NCI-H748 (cell line): Measurements from ENCODE around the gene MPO.

Source experiments
- DNase-seq: peaks from one replicate; lab custom pipeline; 2025; ENCODE audit not compliant: unreplicated experiment; lab: John Stamatoyannopoulos, UW

Gene MPO

DNA sequence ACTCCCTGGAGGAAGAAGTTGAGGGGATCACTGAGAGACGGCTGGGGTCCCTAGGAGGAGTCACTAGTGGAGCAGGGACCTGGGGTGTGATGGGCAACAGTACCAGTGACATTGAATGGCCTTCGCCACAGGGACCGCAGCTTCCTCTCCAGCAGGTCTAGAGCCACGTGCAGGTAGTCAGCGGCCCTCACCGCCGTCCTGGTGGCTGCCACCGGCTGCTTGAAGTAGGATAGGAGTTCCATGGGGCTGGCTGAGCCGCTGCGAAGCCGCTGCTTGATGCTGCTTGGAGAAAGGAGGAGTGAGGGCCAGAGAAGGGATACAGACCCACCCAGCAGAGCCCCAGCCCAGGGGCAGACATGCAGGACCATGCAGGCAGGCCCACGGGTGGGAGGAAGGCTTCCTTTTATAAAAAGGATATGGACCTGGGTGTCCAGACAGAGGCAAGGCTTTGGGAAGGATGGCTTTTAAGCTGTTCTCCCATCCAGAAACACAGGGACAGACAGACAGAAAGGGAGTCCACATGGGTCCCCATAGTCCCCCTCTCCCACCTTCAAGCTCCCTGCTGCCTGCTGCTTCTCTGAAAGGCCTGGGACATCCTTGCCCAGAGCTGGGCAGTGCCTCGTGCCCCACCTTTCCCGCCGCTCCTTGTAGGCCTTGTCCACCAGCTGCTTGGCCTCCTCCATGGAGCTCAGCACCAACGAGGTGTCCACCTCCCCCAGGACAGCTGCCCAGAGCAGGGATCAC lies 827 bp downstream of the MPO start:
- DNase-seq: no peak

DNA sequence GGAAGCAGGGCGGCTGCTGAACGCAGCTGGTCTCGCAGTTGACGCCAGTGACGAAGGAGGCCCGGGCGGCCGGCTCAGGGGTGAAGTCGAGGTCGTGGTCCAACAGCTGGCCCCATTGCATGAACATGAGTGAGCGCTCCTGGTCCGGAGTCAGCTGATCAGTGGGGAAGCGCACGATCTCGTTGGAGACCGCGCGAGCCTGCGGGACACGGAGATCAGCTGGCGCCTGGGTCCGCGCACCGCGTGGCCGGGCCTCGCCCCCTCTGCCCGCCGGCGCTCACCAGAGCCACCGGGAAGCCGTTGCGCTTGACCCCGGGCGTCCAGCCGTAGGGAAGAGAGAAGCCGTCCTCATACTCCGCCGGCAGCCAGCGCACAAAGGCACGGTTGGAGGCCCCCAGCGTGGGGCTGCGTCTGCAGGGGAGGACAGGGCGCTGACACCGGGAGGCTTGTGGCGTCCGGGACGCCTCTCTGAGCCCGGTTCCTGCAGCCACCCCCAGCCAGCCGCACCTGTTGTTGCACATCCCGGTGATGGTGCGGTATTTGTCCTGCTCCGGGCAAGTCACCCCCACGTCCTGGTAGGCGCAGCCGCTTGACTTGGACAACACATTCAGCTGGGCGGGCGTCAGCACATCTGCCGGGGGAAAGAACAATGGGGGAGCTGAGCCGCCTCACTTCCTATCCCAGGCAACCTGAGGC lies 1.6 kb downstream of the MPO start:
- DNase-seq: peak; percentile 27

DNA sequence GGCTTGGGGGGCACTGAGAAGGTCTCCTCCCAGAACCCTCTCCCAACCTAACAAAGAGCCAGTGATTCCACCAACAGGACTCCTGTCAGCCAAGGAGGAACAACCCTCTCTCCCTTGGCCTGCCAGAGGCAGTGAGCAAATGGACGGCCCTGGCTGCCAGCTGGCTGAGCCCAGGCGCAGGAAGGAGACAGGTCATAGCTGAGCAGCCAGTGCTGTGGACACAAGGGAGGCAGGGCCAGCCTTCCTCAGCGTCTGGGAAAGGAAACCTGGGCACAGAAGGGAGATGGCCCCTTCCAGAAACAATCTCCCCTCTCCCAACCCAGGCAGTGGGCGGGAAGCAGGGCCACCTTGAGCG lies 2.1 kb downstream of the MPO start:
- DNase-seq: no peak

DNA sequence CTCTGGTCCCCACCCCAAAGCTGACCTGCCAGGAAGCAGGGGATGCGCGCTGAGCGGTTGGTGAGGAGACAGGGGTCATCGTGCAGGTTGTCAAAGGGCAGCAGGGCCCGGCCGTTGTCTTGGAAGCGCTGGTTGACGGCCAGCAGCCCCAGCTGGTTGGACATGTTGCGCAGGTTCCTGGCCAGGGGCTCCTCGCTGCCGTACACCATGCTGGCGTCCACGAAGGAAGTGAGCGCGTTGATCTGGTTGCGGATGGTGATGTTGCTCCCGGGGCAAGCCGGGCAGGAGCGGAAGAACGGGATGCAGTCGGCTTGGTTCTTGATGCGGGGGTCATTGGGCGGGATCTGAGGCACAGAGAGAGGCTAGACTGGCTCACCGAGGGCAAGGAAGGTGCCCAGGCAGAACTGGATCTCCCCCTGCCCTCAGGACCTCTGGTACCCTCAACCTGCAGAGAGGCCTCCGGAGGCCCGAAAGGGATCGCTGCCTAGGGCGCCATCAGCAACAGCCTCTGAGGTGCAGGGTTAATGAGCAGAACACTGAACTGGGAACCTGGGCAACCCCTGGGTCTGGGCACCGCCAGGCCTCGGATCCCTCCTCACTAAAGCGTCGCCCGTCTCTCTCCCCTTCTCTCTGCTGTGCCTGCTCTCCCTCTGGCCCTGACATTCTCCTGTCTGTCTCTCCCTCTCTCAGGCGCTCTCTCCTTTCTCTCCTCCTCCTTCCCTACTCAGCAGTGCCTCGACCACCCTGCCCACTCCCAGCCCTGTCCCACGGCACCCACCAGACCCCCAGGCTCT lies 2.7 kb downstream of the MPO start:
- no peak for DNase-seq

DNA sequence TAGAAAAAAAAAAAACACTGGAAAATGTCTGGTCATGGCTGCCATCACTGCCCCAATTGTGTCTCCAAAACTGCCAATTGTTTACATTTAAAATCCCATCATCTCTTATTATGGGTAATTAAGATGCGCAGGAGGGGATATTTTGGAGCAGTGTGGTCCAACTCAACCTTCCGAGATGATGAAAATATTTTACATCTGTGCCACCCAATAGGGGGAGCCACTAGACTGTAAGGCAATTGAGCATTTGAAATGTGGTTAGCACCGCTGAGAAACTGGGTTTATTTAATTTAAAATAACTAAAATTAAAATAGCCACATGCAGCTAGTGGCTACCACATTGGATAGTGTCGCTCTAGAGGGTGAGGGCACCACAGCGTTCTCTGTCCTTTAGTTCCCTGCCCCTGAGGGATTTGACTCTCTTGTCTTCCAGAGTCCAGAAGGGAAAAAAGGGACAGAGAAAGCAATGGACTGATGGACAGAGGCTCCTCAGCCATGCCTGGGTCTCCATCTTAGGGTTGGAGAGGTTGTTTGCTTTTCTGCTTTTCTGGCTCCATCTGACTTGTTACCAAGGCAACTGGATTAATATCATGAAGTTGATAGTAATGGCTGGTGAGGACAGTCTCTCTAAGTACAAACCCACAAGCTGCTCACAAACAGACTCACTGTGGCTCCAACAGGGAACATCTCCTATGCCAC lies 3.5 kb downstream of the MPO start:
- DNase-seq: peak; percentile 11

DNA sequence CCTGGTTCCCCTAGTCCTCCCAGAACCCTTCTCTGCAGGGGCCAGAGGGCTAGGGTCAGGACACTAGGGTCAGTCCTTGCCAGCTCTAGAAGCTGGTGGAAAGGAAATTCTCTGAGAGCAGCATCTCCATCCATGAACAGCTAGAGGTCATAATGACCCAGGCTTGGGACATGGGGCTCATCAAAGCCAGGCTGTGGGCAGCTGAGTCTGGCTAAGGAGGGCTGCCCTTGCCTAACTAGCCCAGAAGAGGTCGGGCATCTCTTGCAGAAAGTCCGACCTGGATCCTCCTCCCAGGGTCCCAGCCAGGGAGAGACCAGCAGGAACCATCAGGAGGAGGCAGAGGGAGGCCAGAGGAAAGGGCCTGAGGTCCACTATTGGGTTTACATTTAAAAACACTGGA lies 4.3 kb downstream of the MPO start:
- DNase-seq: no peak

DNA sequence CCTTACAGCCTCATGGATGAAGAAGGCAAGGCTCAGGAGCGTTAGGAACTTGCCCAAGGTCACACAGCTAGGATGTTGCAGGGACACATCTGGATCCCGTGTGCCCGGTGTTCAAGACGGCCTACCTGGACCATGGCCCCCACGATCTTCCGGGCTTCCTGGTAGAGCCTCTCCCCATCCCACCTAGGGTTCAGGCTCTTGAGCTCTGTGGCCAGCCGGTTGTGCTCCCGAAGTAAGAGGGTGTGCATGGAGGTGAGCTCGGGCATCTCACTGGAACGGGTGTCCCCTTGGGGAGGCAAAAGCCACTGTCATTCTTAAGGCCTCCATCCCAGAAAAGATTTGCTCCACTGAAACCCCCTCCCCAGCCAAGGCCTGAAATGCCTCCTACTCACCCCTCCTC lies 5.3 kb downstream of the MPO start:
- no peak for DNase-seq

DNA sequence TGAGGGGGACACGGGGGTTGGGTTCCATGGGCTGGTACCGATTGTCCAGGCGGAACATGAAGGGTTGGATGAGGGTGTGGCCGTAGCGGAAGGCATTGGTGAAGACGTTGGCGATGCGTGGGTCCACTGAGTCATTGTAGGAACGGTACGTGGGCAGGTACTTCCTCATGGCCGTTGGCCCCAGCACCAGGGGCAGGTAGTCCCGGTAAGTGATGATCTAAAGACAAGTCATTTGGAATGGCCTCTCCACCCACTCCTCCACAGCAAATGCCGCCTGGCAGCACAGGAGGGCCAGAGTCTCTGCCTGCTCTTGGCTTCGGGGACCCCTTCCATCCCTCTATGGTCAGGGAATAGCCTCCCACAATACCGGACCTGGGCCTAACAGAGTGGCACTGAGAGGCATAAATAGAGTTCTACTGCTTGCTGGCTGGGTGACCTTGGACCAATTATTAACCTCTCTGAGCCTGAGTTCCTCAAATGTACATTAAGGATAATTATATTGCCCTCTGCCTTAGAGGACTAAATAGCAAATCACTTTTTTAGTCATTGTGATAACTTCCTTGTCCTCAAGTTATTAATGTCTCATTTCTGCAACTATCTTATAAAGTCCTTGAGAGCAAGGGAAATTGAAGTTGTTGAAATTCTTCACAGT lies 7.2 kb downstream of the MPO start:
- DNase-seq: no peak

DNA sequence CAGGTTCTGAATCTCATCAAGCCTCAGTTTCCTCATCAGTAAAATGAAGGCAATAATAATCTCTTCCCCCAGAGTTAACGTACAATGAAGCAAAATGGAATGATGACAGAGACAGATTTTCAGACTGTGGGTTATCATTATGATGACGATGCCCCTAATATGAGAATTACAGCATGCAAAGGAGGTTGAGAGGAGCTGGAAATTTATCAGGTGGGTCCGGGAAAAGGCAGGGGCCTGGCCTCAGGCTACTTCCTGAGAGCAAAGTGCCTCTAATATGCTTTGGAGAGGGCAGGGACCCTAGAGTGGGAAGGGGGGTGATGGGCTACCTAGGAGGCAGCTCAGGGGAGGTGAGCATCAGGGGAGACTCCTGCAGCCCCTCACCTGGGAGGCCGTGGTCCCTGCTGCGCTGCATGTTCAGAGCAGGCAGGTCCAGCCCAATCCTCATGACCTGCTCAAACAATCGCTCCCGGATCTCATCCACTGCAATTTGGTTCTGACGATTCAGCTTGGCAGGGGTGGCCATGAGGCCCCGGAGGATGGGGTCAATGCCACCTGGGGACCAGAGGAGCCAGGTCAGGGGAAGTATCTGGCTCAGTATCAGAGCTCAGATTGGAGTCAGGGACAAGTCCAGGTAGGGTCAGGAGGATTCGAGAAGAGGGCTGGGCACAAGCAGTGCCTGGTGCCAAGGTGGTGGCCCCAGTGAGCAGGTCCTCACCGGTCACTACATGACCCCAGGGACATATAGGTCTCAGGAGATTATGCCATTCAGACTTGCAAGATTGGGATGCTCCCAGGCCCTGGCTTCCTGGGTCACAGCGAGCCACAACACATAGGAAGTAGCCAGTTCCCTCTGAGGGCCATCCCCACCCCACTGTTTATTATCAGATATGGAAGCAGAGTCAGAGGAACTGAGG lies 8.1 kb downstream of the MPO start:
- DNase-seq: no peak

DNA sequence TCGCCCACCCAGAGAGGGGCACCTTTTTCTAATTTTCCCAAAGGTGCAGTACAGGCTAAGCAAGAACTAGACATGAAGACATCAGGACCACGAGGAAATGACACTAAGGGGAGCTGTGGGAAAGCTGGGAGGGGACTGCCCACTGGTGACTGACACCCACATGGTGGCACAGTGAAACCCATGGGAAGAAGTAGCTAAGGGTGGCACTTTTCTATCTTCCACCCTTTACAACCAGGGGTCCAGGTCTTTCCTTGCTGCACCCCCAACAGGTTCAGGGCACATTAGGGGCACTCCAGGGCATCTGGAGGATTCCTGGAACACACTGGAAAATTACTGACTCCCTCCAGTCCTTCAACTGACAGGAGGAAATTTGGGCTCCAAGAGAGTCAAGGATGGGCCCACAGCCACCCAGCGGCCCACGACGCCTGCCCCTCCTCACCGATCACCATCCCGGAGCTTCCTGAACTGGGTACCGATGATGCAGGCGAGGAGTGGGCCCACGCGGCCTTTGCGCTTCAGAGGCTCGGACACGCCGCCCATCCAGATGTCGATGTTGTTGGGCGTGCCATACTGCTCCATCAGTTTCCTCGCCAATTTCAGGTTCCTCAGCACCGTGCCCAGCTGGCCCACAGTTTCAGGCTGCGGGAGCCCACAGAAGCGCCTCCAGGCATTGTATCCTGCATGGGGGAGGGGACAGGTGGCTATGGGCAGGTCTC lies 9.4 kb downstream of the MPO start:
- no peak for DNase-seq

DNA sequence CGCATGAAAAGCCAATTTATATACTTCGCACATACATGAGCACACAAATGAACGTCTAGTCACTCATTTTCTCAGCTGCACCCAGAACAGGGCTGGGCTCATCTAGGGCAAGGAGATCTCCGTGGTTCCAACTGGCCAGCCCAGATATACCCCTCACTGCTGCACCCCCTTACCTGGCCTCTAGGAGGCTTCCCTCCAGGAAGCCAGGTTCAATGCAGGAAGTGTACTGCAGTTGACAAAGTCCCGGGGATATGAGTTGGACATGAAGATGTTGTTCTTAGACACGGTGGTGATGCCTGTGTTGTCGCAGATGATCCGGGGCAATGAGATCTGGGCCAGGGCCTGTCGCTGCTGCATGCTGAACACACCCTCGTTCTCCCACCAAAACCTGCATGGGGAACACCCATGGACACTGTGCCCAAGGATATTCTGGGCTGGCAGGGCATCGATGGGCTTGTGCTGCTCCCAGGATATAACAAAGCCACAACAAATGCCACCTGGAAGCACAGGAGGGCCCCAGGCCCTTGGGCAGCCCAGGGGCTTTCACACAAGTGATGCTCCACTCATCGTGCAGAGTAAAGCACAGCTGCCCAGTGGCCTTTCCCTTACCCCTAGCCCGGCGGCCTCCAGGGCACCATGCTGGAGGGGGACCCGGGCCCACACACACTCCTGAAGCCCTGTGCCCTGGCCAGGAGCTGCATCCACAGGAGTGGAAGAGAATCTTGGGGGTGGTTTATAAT lies 10.1 kb downstream of the MPO start:
- peak; percentile 13 for DNase-seq

DNA sequence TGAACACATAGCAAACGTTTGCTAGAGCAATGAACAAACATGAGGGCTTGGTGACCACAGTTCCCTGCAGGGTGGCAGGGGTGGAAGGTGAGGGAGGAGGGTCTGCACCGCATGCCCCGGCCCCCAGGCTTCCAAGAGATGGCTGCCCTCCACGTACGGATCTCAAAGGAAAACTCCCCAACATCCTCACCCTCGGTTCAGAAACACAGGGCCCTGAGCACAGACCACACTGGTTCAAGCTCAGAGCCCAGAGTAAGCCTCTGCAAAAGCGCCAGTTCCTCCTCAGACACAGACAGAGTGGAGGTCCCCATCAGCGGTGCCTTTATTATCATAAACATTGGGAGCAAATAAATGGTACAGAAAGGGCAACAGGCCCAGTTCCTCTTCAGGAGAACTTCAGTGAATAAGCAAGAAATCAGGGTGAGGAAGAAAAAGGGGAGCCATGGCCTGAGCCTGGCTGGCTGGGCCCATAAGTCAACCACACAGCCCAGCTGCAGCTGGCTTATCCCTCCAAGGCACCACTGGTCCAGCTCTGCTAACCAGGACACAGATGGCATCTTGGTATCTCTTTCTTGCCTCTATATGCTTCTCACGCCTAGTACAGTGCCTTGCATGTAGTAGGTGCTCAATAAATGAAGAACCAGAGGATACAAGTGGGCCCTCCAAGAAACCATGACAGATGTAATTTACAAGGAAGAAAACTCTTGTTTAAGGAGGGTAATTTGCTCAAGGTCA lies 11.0 kb downstream of the MPO start:
- no peak for DNase-seq

DNA sequence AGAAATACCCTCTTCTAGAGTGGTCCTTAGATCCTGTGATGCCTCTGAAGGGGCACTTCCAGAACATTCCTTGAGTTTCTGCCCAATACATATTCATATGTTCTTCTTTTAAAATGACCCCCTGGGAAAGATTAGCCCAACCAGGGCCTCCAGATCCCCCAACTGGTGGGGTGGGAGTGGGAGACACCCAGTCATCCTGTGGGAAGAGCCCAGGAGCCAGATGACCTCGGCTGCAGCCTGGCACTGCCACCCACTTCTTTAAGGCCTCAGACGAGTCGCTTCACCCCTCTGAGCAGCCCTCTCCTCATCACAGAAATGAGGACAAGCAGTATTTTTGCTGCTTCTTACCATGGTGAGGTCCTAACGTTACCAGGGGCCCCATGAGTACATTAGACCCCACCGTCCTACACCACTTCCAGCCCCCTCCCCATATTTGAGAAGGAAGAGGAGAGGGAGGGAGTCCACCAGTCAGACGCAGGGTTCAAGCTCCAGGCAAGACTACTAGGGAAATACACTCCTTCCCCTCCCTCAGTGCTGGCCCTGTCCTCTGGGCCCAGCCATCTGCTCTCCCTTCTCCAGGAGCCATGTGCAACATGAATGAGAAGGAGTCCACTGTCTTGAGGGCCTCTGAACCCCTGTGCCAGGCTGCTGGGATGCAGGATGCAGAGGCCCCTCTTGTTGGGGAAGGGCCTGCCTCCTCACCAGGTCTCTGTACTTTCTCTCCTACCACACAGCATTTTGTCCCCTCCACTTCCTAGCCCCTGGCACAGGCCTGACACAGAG lies 11.8 kb downstream of the MPO start:
- DNase-seq: no peak

DNA sequence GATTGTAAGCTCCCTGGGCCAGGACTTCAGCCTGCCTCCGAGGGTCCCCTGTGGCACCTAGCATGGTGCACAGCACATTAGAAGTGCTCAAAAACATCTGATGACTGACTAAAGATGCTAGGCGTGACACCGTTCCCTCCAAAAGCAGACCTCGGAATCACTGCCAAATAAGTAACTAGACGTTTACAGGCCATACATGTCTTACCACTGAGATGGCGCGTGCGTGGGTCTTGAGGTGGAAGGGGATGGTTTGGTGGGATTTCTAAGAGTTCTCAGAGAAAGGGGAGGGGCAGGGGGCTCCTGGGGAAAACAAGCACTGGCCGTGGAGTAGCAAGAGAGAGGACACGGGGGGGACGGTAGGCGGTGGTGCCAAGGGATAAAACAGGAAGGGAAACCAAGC lies 12.4 kb downstream of the MPO start:
- DNase-seq: no peak

DNA sequence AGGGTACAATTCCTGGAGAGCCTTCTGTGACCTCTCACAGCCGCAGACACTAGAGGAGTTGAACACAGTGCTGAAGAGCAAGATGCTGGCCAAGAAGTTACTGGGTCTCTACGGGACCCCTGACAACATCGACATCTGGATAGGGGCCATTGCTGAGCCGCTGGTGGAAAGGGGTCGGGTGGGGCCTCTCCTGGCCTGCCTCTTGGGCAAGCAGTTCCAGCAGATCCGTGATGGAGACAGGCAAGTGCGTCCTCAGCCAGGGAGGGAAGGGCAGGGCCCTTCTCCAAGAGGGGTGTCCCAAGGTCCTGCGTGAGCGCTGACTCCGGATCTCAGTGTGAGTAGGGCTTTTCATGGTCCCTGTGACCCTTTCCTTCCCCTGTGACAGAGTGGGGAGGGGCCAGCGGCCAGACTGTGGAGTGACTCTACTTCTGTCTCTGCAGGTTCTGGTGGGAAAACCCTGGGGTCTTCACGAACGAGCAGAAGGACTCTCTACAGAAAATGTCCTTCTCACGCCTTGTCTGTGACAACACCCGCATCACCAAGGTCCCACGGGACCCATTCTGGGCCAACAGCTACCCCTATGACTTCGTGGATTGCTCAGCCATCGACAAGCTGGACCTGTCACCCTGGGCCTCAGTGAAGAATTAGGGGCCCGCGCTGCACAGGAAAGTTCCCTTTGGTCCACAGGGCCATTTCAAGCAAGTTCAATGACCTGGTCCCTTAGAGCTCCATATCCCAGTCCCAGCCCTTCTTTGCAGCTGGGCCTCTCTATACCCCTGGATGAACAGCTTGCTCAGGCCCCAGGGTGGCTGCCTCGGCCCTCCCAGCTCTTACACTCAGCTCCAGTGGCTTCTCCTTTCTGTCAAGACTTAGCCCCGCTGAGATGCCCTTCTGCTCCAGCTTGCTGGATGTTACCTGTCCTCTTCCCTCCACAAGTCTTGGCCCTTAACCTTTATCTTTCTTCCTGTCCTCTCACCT lies 13.1 kb downstream of the MPO start:
- no peak for DNase-seq
